Activated effector memory CD4-positive, alpha-beta T cell treated with anti-CD3 and anti-CD28 coated beads, Interleukin-2, amount 50 U/mL, for 16 hours (primary cell): Measurements from ENCODE around the gene MAGI1.

Source experiments
- DNase-seq: peaks from one replicate; pipeline ENCODE4 v3.0.0-alpha.2; 2020

MAGI1 gene

GRCh38 chr3:65438612-65439011 is 600.1 kb downstream of the MAGI1 start:
- DNase-seq = no peak

DNA sequence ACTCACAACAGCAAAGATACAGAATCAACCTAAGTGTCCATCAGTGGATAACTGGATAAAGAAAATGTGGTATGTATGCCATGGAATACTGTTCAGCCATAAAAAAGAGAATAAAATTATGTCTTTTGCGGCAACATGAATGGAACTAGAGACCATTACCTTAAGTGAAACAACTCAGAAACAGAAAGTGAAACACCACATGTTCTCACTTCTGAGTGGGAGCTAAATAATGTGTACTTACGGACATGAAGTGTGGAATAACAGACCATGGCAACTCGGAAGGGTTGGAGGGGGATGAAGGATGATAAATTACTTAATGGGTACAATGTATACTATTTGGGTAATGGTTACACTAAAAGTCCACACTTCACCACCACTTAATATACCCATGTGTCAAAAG is 600.6 kb downstream of the MAGI1 start:
- DNase-seq = no peak

DNA sequence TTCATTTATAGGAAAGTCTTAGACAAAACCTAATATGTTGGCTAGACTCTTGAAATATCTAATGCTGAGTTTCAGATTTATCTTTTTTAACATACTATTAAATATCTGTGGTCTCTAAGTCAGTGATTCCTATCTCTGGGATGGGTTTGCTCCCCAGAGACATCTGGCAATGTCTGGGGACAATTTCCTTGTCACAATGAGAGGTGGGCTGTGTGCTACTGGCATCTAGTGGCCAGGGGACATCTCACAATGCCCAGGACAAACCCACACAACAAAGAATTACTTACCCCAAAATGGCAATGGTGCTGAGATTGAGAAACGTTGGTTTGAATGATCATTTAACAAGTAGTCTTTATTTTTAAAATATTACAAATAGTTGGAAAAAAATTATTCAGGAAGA is 602.1 kb downstream of the MAGI1 start:
- DNase-seq = no peak

- DNase-seq = no peak
Measured at GRCh38 chr3:65433480-65433879, 605.2 kb downstream of the MAGI1 start.

DNA sequence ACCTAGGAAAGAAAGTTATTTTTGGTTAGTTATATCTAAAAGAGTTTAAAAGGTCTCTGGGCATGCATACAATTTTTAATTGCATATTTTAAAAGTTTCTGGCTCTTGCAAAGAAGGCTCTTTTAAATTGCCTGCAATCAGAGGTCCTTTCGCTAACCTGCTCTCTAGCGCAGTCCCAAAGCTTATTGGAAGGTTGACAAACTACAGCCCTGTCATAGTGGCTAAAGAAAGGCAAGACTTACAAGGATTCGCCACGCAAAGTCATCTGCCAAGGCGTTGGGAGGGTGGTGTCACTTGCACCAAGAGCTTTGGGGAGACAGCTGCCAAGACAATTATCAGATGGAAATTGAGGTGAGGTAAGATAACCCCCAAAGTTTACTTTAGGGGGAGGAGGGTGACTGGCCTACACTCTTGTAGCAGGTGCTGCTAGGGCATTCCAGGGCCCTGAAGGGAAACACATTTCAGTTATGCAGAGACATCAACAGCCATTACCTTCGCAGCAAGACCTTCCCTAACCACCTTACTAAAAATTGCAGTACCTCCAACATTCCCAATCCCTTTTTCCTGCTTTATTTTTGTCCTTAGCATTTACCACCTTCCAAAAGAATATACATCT is 606.2 kb downstream of the MAGI1 start:
- DNase-seq = no peak

- DNase-seq = no peak
Measured at GRCh38 chr3:65425880-65426279, 612.8 kb downstream of the MAGI1 start.

DNA sequence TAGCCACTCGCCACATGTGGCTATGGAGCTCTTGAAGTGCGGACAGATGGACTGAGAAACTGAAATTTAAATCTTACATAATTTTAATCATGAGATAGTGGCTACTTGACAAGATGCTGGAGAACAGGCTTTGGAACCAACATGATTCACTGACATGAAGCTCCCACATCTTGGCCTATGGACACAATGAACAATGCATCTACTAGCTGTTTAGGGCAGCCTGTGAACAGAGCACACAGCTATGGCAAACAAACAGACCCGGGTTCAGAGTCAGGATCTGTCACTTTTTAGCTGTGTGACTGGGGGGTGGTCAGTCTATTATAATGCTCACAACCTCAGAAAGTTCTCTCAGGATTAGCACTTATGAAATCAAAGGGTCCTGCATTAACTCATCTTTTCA is 616.6 kb downstream of the MAGI1 start:
- DNase-seq = no peak

DNA sequence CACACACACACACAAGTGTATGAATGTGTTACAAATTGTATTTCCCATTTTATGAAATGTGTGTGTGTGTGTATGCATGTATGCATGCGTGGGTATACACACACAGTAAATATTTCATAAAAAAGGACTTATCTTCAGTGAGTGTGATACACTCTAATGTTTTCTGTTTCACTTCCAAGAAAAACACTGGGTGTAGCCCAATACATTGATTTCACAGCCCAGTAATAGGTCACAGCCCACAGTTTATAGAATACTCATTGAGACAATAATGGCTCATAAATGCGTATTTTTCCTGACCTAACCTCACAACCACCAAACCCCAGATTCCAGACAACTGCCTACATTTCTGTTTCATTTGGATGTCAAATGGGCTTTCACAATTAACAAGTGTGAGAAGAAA is 619.5 kb downstream of the MAGI1 start:
- no peak for DNase-seq

GRCh38 chr3:65413891-65414290 is 624.8 kb downstream of the MAGI1 start:
- DNase-seq = no peak

- DNase-seq = no peak
Measured at GRCh38 chr3:65412588-65412987, 626.1 kb downstream of the MAGI1 start.

DNA sequence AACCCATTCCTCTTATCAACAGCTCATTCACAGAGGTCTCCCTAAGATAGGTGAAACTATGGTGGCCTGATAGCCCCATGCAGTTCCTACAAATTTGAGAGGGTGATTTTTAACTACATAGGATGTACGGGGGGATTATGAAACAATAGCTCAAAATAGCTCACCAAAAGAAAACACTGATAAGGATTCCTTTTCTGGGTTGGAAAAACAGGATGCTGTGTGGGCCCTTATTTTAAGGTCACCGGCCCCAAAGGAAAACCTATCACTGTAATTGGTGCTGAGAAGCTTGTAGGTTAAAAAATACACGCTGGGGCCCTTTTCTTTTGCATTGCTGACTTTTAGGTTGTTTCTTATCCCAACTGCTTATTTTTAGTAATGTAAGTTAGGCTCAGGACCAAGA is 627.4 kb downstream of the MAGI1 start:
- no peak for DNase-seq

DNA sequence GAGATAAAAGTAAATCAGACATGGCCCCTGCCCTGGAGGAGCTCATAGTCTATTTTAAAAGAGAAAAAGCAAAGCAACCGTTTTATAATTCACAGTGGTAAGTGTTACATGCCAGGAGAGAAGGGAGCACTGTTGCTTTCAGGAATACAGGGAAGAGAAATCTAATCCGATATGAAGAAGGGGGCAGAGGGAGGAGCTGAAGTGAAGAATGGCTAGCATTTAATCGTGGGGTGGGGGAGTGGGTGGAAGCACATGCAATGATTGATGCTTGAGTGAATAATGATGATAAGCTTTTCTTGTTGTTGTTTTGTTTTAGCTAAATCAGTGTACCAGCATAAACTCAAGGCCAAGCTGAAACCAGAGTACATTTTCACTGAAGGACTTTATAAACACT is 629.5 kb downstream of the MAGI1 start:
- no peak for DNase-seq

DNA sequence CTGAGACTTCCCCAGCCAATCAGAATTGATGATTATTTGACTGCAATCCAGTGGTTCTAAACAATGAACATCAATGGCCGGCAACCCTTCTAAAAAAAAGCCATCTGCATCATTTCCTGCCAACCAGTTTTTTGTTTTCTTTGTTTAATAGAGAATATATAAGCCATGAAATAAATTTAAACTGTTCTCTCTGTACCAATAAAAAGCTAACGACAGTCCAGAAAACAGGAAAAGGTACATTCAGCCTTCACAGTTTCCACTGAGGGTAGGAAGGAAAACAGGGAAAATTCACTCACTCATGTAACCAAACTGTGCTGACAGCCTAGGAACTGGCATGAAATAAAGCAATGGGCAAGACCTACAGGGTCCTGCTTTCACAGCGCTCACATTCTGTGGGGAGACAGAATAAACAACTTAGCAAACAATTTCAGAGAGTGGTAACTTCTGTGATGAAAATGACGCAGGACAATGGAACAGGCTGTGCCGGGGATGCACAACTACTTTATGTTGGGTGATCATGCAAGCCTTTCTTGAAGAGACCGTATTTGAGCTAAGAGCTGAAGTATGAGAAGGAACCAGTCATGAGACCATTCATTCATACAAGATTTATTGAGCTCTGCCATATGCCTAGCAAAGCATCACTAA is 630.1 kb downstream of the MAGI1 start:
- no peak for DNase-seq

DNA sequence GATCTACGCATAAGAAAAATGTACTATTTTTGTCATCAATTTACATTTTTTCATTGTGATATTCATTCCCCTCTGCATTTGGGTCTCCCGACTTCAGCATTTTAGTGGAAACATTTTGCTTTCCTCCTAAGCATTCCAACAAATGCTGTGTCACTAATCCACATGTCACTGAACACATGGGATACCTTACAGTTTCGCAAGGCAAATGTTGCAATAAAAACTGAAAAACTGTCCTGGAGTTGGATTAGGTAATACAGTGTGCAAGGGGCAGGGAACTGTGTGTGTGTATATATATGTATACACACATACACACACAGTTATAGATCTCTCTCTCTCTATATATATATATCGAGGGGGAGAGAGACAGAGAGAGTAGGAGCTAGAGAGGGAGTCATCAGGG is 632.2 kb downstream of the MAGI1 start:
- no peak for DNase-seq

DNA sequence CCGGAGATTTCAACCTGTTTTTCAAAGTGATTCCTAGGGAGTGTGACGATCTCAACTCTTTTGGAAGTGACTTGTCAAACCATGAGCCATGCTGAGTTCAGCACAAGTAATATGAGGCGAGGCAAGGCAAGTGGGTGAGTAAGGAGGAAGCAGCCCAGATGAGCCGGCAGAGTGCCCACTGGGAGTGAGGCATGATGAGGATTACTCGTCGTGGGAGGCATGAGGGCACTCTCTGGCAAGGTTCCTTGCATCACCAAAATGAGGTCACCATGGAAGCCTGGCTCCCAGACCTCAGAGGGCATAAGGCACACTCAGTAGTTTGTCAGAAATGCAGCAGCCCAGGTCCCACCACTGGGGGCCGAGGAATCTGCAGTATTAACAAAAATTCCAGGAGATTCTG is 636.1 kb downstream of the MAGI1 start:
- no peak for DNase-seq

DNA sequence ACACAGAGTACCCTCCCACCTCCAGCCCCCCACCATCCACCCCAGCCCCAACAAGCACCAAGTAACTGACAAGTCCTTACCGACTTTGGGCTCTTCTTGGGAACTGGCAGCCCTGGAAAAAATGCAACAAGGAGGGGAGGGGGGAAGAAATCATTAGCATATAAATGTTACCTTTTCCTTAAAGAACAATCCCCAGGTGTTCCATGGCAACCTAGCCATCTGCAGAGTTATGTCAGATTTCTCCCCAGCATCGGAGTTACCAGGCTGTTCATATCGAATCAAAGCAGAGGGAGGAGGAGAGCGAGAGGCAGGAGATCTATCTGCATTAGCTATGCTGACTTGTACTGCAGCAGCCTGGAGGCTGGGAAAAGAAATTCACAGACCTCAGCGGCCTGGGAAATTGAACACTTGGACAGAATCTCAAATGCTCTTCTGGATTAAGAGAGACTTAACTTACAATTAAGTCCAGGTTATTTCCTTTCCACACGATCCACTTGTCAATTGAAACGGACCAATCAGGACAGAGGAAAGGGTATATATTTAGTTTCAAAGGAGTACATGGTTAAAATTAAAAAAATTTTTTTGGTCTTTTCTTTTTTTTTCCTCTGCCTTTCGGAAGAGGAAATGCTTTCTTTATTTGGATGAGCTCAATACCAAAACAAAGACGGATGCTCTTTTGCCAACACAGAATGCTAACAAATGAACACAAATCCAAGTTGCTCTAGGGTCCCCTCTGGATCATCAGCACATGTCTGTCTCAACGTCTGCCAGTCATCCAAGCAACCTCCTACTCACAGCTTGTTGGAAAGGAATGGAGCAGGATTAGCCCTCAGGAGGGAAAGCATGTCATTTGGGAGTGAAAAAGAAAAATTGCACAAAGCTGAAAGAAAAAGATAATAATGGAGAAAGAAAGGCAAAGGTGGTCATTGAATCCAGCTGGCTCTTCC is 637.1 kb downstream of the MAGI1 start:
- no peak for DNase-seq

DNA sequence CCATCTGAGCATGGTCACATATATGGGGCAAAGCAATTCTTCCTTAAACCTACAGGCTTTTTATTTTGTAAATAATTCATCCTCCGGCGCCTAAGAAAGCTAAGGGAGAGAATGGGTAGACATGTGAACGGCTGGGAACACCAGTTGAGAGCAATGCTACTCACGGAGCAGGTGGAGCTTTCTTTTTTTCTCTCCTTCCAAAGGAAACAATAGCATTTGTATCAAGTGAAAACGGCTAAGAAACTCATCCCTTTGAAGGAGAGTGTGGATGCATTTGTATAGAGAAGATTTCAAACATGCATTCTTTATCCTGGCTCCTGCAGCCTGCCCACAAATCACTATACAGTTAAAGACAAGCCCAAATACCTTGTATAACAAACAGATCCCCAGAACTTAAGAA is 637.8 kb downstream of the MAGI1 start:
- DNase-seq = no peak

DNA sequence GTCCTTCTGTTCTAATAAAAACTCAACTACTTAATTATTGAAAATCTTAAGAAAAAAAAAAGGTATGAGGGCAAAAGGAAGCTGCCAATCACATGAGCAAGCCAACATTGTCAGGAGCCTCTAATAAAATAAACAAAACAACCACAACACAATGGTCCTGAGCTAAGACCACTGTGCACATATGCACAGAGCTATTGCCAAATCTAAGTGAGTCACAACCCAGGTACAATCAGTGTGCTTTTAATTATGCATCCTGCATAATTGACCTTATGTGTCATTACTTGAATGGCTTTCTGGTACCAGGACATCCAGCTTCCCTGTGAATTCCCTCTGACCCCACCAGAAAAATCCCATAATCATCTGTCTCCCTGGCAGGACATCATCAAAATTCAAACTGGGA is 639.8 kb downstream of the MAGI1 start:
- no peak for DNase-seq

DNA sequence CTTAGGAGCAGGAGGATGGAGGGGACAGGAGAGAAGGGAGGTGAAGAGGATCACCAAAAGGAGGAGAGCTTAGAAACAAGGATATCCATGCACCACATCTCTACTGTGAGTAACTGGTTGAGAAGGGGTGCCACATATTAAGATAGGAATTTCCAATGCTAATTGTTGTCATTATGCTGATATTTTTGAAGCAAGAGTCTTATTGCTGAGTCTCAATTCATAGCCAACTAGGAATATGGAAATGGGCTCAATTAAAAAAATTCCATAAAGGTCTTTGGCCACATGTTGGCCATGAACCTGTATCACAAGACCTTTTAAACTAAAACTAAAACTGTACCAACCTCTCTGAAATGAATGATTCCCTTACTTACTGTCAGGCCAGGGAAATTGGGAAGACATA is 642.6 kb downstream of the MAGI1 start:
- no peak for DNase-seq

DNA sequence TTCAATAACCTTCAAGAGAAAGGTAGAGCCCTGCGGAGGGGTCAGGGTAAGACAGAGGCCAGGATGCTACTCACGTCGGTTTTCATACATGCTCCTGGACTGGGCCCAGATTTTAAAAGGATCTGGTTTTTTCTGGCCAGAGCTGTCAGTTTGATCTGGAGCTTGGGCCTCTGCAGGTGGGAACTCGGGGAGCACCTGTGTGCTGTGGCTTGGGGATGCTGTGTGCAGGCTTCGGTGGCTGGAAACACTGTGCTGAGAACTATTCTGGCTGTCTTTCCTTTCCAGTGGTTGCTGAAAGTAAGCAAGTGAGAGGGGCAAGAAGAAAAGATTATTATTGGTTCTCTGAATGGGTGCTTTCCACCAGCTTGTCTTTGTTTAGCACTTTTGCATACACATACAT is 647.6 kb downstream of the MAGI1 start:
- DNase-seq = no peak

- no peak for DNase-seq
Measured at GRCh38 chr3:65385805-65386204, 652.9 kb downstream of the MAGI1 start.

- no peak for DNase-seq
Measured at GRCh38 chr3:65381496-65382010, 657.2 kb downstream of the MAGI1 start.

DNA sequence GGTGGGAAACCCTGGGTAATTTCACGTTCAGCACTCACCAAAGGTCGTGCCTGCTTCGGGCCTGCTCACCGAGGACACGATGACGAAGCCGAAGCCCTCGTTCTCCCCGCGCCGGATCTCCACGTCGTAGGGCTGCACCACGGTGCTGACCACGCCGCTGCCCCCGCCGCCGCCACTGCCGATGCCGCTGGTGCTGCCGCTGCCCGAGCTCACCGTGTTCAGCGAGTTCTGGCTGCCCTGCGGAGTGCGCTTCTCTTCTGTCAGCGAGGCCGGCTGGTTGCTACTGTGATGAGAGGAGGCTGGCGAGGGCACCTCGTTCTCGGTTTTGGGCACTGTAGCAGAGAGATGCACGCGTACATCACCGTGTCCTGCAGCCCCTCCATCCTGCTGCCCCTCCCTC is 659.5 kb downstream of the MAGI1 start:
- DNase-seq = no peak

DNA sequence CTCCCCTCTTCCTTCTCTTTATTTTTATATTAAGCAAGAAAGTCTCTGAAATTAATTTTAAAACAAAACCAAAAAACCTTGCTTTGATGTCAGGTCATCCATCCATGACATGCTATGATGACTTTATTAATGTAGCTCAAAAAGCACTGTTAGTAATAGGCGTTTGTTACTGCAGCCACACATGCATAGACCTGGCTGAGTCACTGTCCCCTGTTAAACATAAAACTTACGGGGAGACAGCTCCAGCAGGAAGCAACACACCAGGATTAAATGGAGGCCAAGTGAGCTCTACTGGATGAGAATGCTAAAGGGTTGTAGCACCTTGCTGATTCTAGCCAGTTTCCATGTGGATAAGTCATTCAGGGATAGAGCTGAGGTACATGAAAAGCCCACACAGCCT is 661.1 kb downstream of the MAGI1 start:
- no peak for DNase-seq
